T-cell (primary cell): ENCODE data around the gene SPTLC3. TPM values are rescaled to one million over a fixed set of nuclear protein-coding genes. Genes with fewer than 3 reads are reported as not detected.

Experiments used
- ATAC-seq, 4 experiments: fragments of 200-7000 bp in 3 of 4; fragments of 150-1000 bp in 1 of 4; cut with Tn5 transposase; replicated peaks in 1 of 4; 1 replicate in 3 of 4; 2 replicates in 1 of 4; pipeline ENCODE4 v1.10.0; 2021; ENCODE audit warnings: moderate library complexity in 3 of 4, mild to moderate bottlenecking in 2 of 4, moderate number of reproducible peaks in 1 of 4
- CTCF ChIA-PET, 2 donors: fragments of 300-600 bp; sonication (Branson Sonifier 250); formaldehyde crosslinking; loops; one replicate each; lab custom pipeline; 2022; ENCODE audit warnings: antibody characterized with exemption in 2 of 2; lab: Charles Lee
- POLR2A ChIA-PET, 2 donors: fragments of 300-600 bp; sonication (Branson Sonifier 250); formaldehyde crosslinking; loops; one replicate each; lab custom pipeline; 2022; ENCODE audit warnings: antibody characterized with exemption in 2 of 2; lab: Charles Lee
- DNase-seq, 35 experiments: peaks; one replicate each; pipeline versions ENCODE4 v3.0.0 to v3.0.0-alpha.2; 2013 to 2023
- H3K27ac ChIP-seq: one replicate; pipeline ENCODE4 v1.5.1; 2013; ENCODE audit warnings: low read length
- H3K27me3 ChIP-seq, 2 experiments: replicated peaks in 1 of 2; 1 replicate in 1 of 2; 2 replicates in 1 of 2; pipeline versions ENCODE4 v1.6.1 to v1.7.0; 2013; ENCODE audit warnings: low read length in 1 of 2, mixed read lengths in 1 of 2; ENCODE audit not compliant: control insufficient read depth in 2 of 2, insufficient read depth in 2 of 2; ENCODE audit errors: extremely low read depth in 1 of 2
- H3K36me3 ChIP-seq, 2 donors: 1 replicate in 1 of 2; 2 replicates in 1 of 2; pipeline versions ENCODE4 v1.6.1 to v1.7.0; 2013; ENCODE audit warnings: low read length in 1 of 2; ENCODE audit not compliant: control insufficient read depth in 2 of 2, insufficient read depth in 1 of 2; ENCODE audit errors: extremely low read depth in 1 of 2
- H3K4me1 ChIP-seq, 2 experiments: 1 replicate in 1 of 2; 2 replicates in 1 of 2; pipeline versions ENCODE4 v1.6.1 to v1.7.0; 2013; ENCODE audit warnings: low read length in 2 of 2, mixed read lengths in 1 of 2; ENCODE audit not compliant: insufficient read depth in 2 of 2, control insufficient read depth in 1 of 2; ENCODE audit errors: extremely low read depth in 1 of 2
- H3K4me3 ChIP-seq, 2 donors: 1 replicate in 1 of 2; 2 replicates in 1 of 2; pipeline versions ENCODE4 v1.5.1 to v1.7.0; 2013; ENCODE audit warnings: mild to moderate bottlenecking in 2 of 2, low read length in 1 of 2, moderate library complexity in 1 of 2; ENCODE audit not compliant: control insufficient read depth in 1 of 2; ENCODE audit errors: extremely low read depth in 1 of 2
- H3K9me3 ChIP-seq: 2 replicates; pipeline ENCODE4 v1.7.0; 2013
- H3K27ac Mint-ChIP-seq, 2 donors: one replicate each; pipeline ENCODE4 v1.8.0; 2020 to 2021; ENCODE audit warnings: mild to moderate bottlenecking in 2 of 2, mixed read lengths in 2 of 2
- H3K27me3 Mint-ChIP-seq, 2 donors: one replicate each; pipeline ENCODE4 v1.8.0; 2021 to 2022; ENCODE audit warnings: mixed read lengths in 2 of 2
- H3K36me3 Mint-ChIP-seq: one replicate; pipeline ENCODE4 v1.8.0; 2021; ENCODE audit warnings: mixed read lengths
- H3K4me1 Mint-ChIP-seq, 3 donors: one replicate each; pipeline ENCODE4 v1.8.0; 2020 to 2022; ENCODE audit warnings: mixed read lengths in 3 of 3, mild to moderate bottlenecking in 1 of 3
- H3K4me3 Mint-ChIP-seq, 3 donors: one replicate each; pipeline ENCODE4 v1.8.0; 2020 to 2022; ENCODE audit warnings: mild to moderate bottlenecking in 3 of 3, mixed read lengths in 3 of 3, moderate library complexity in 3 of 3
- H3K9me3 Mint-ChIP-seq, 3 donors: one replicate each; pipeline ENCODE4 v1.8.0; 2020 to 2022; ENCODE audit warnings: mixed read lengths in 3 of 3
- WGBS: methylation state at CpG from one replicate; pipeline ENCODE4 v1.1.5; 2013; ENCODE audit warnings: missing lambda C conversion rate; ENCODE audit not compliant: insufficient coverage; 5-methylcytosine and 5-hydroxymethylcytosine counted together
- total RNA-seq, 35 experiments: library from RNA in 6 of 35; stranded (reverse) in 6 of 35; fragments of 120-200 nt in 1 of 35; gene quantifications; one replicate each; pipeline versions ENCODE4 v1.2.1 to v1.2.4 and lab custom pipeline; 2013 to 2026

Gene SPTLC3
- total RNA-seq, 5 donors from 2014 or later (not counting 1 experiment from before 2014, with no cell fraction given): 0.20 to 1.2 (median 0.56) TPM

DNA sequence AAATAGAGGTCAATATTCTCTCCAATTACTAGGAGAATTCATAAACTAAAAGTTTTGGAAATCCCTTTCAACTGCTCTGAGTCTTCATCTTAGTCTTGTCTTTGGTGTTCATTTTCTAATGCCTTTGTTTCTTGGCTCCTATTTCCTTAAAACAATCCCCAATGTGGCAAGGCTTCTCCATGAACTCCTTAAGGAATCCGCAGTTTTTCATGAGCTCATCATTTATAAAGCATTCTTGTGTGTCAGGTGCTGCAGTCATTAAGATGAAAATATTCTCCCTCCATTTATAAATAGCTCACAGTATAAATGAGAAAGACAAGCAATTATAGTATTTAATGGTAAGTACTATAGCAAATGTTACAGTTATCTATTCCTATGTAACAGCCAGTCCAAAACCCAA lies 4.6 kb downstream of the SPTLC3 start:
- no CpG with 5 or more reads among the region's 1 CpG for WGBS
- ChIA-PET CTCF (no interaction called here), POLR2A (no interaction called here)
- DNase-seq (no peak), ATAC-seq (no peak)
- Mint-ChIP-seq H3K27me3 (peaks cover 4 to 6% of the 10 kb centered on the region in 2 donors), H3K27ac (no peak overlapping the region), H3K36me3 (no peaks in the 10 kb centered on the region), H3K4me1 (peaks cover 22 to 47% (median 31%) of the 10 kb centered on the region in 3 donors), H3K4me3 (no peak overlapping the region), H3K9me3 (no peaks in the 10 kb centered on the region)
- H3K4me1 ChIP-seq: peaks cover 0 to 5% of the 10 kb centered on the region in 2 experiments
- no peak overlapping the region for H3K27ac ChIP-seq
- no peaks in the 10 kb centered on the region for H3K9me3 ChIP-seq
- H3K27me3 ChIP-seq: no peaks in the 10 kb centered on the region
- H3K4me3 ChIP-seq: no peak overlapping the region
- no peaks in the 10 kb centered on the region for H3K36me3 ChIP-seq

DNA sequence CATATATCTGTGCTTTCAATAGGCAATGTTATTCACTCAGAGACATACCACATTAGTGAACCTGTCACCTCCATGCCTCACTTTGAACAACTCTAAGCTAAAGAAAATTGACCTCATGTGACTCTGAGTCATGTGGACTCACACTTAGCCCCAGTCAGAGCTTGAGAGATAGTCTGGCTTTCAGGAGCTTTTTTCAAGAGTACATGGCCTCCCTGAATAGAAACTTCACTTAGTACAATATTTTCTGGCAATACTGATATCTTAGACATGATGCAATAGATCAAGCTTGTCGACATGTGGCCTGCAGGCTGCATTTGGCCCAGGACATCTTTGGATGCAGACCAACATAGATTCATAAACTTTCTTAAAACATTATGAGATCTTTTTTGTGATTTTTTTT lies 8.5 kb downstream of the SPTLC3 start:
- Histone ChIP-seq H3K9me3 (peaks cover 4% of the 10 kb centered on the region), H3K4me1 (no peaks in the 10 kb centered on the region), H3K27ac (no peak overlapping the region), H3K36me3 (no peaks in the 10 kb centered on the region), H3K4me3 (no peak overlapping the region), H3K27me3 (no peaks in the 10 kb centered on the region)
- DNase-seq (no peak), ATAC-seq (no peak)
- Mint-ChIP-seq H3K9me3 (peaks cover 8 to 14% (median 11%) of the 10 kb centered on the region in 3 donors), H3K4me1 (peaks cover 0 to 14% (median 4%) of the 10 kb centered on the region in 3 donors), H3K4me3 (no peak overlapping the region), H3K27ac (no peak overlapping the region), H3K27me3 (peaks cover 0 to 4% of the 10 kb centered on the region in 2 donors), H3K36me3 (no peaks in the 10 kb centered on the region)
- CTCF ChIA-PET: interaction anchor here in 1 of 2 donors (0.6 kb wide), 1 partner anchor 64 kb away, joined by 3 read pairs; no protein-coding TSS in a partner anchor
- no CpG with 5 or more reads among the region's 1 CpG for WGBS
- POLR2A ChIA-PET: no interaction called here

DNA sequence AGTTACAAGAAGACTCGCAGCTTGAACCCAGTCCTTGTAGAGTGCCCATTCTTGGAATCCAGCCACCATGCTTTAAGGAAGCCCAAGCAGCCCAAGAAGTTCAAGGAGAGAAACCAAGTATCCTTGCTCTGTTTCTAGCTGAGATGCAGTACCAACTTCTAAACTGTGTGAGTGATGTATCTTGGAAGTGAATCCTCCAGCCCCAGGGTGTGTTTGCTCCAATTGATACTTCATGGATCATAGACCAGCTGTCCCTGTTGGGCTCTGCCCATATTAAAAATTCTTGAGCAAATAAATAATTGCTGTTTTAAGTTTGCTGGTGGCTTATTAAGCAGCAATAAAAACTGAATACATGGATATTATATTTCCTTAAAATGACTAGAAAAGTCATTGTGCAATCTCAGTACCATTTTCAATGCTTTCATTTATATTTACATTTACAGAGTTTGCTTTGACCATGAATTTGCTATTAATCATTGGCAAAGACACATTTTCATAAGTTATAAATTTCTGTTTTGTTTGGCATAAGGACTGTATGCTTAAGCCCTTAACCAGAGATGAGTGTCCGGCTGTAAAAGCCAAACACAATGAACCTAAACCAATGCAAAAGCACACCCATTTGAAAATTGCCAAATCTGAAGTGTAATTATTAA lies 9.2 kb downstream of the SPTLC3 start:
- H3K27me3 ChIP-seq: no peaks in the 10 kb centered on the region
- no peak for DNase-seq
- Mint-ChIP-seq H3K27me3 (peaks cover 0 to 6% of the 10 kb centered on the region in 2 donors), H3K27ac (no peak overlapping the region), H3K4me1 (peaks cover 0 to 6% (median 1%) of the 10 kb centered on the region in 3 donors), H3K9me3 (peaks cover 11 to 21% (median 15%) of the 10 kb centered on the region in 3 donors), H3K4me3 (no peak overlapping the region), H3K36me3 (no peaks in the 10 kb centered on the region)
- no peaks in the 10 kb centered on the region for H3K36me3 ChIP-seq
- POLR2A ChIA-PET: no interaction called here
- no peak for ATAC-seq
- CTCF ChIA-PET: no interaction called here
- WGBS: 67% methylated on average over 1 of the region's 2 CpGs
- H3K27ac ChIP-seq: no peak overlapping the region
- no peak overlapping the region for H3K4me3 ChIP-seq
- no peaks in the 10 kb centered on the region for H3K4me1 ChIP-seq
- H3K9me3 ChIP-seq: peaks cover 4% of the 10 kb centered on the region

DNA sequence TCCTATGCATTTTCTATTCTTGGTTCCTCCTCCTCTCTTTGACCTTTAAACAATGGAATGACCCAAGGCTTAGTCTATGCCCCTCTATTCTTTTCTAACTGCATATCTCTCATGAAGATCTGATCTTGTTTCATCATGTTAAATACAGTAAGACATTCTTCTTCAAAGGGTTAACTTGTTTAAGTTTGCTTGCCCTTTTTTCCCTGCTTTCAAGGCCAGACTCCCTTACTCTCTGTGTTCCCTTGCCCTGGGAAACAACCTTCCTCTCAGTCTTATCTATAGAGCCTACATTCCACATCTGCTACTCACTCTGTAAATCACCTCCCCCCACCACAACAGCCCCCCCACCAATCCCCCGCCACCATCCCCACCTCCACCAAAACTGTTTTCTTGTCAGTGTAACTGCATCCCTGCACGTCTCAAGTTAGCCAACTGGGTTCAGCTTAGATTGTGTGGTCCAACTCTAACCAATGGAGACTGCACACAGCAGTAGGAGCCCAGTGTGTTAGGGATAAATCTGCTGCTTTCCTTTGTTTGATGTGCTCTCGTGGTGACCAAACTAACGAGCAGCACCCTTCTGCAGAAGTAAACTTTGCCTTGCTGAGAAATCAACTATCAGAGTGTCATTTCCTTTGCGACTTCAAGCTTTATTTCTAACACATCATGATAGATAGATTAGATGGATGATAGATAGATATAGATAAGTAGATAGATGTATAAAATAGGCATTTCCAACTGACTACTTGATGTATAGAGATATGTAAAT lies 12.6 kb downstream of the SPTLC3 start:
- 50% methylated on average over 2 of the region's 5 CpGs for WGBS
- peaks cover 13 to 24% (median 18%) of the 10 kb centered on the region in 3 donors for H3K9me3 Mint-ChIP-seq
- POLR2A ChIA-PET: no interaction called here

DNA sequence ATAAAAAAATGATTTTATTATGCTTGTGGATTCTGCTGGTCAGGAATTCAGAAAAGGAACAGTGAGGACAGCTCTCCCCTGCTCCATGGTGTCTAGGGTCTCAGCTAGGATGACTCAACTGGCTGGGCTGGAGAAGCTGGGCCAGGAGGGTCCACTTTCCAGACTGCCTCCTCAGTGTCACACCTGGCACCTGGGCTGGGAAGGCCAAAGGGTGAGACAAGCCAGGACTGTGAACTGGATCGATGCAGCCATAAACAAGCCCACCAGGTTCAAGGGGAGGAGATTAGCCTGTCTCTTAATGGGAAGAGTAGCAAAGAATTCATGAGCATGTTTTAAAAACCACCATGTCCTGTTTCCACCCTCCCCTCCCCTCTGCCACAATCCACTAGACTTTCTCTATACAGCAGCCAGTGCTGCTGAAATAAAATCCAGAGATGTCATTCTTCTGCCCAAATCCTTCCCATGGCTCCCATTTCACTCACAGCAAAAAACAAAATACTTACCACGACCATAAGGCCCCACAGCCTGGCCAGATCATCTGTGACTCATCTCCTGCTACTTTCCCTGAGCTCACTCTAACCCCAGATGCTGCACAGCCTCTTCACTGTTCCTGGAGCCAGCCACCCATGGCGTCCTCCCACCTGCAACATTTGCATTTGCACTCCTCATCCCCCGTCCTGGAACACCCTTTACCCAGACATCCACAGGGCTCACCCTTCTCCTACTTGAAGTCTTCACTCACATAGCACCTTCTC lies 13.8 kb downstream of the SPTLC3 start:
- no peak overlapping the region for H3K4me3 ChIP-seq
- H3K9me3 ChIP-seq: peaks cover 4% of the 10 kb centered on the region
- Mint-ChIP-seq H3K27ac (no peak overlapping the region), H3K4me1 (no peaks in the 10 kb centered on the region), H3K4me3 (no peak overlapping the region), H3K9me3 (peaks cover 13 to 24% (median 18%) of the 10 kb centered on the region in 3 donors), H3K27me3 (peaks cover 0 to 4% of the 10 kb centered on the region in 2 donors), H3K36me3 (no peaks in the 10 kb centered on the region)
- H3K4me1 ChIP-seq: no peaks in the 10 kb centered on the region
- no peak for DNase-seq
- 51% methylated on average over 3 of the region's 4 CpGs for WGBS
- H3K27ac ChIP-seq: no peak overlapping the region
- CTCF ChIA-PET: no interaction called here
- no peaks in the 10 kb centered on the region for H3K27me3 ChIP-seq
- POLR2A ChIA-PET: no interaction called here
- no peaks in the 10 kb centered on the region for H3K36me3 ChIP-seq
- no peak for ATAC-seq

More for the DNA sequence above, 12.6 kb downstream of the SPTLC3 start:
- H3K4me1 Mint-ChIP-seq: no peaks in the 10 kb centered on the region
- H3K9me3 ChIP-seq: peaks cover 4% of the 10 kb centered on the region
- CTCF ChIA-PET: interaction anchor here in 1 of 2 donors (0.5 kb wide), 1 partner anchor 768 kb away, joined by 3 read pairs; no protein-coding TSS in a partner anchor
- no peaks in the 10 kb centered on the region for H3K4me1 ChIP-seq
- H3K4me3 ChIP-seq: no peak overlapping the region
- H3K36me3 ChIP-seq: no peaks in the 10 kb centered on the region
- H3K27ac Mint-ChIP-seq: no peak overlapping the region
- H3K36me3 Mint-ChIP-seq: no peaks in the 10 kb centered on the region
- no peaks in the 10 kb centered on the region for H3K27me3 ChIP-seq
- peaks cover 0 to 4% of the 10 kb centered on the region in 2 donors for H3K27me3 Mint-ChIP-seq
- H3K4me3 Mint-ChIP-seq: no peak overlapping the region
- no peak overlapping the region for H3K27ac ChIP-seq
- no peak for DNase-seq
- no peak for ATAC-seq

DNA sequence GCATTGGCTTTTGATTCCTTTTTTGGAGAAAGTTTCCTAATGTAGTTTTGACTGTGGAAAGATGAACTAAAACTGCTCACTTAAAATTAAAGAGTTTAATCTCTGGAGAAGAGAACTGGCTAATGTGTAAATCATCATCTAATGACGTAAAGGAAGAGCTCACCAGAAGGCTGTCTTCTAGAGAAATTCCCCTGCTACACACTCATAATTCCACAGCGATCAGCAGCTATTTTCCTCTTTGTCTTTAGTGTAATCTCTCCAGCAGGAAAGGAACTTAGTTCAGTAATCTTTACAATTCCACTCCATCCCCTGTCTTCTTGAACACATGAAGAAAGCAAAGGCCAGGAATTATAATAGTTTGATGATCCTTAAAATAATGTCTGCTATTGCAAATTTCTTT lies 15.8 kb downstream of the SPTLC3 start:
- Mint-ChIP-seq H3K9me3 (peaks cover 13 to 24% (median 18%) of the 10 kb centered on the region in 3 donors), H3K4me3 (no peak overlapping the region), H3K36me3 (no peaks in the 10 kb centered on the region), H3K27me3 (peaks cover 0 to 4% of the 10 kb centered on the region in 2 donors), H3K4me1 (no peaks in the 10 kb centered on the region), H3K27ac (no peak overlapping the region)
- CTCF ChIA-PET: no interaction called here
- H3K36me3 ChIP-seq: no peaks in the 10 kb centered on the region
- DNase-seq (no peak), ATAC-seq (no peak)
- no peaks in the 10 kb centered on the region for H3K27me3 ChIP-seq
- H3K9me3 ChIP-seq: peaks cover 4% of the 10 kb centered on the region
- H3K27ac ChIP-seq: no peak overlapping the region
- H3K4me3 ChIP-seq: no peak overlapping the region
- no CpG with 5 or more reads among the region's 2 CpGs for WGBS
- POLR2A ChIA-PET: no interaction called here
- H3K4me1 ChIP-seq: no peaks in the 10 kb centered on the region
